Kidney glomerular epithelial cell (primary cell): ENCODE data around the gene NID1.
"Not testable (repeated sequence)": the region's sequence is repeated elsewhere in the genome, so short reads cannot be mapped to it uniquely, and the experiment has no call there.

Experiments
- DNase-seq: peaks from one replicate; lab custom pipeline; 2025; lab: John Stamatoyannopoulos, UW

Gene NID1

GRCh38 chr1:236064674-236065508, at the start of gene NID1:
NID1 (minus strand) TSS chr1:236065090; CDS start chr1:236065079, 11 bp downstream.
- DNase-seq: no peak

- no peak for DNase-seq
These were observed 49.3 kb upstream of the NID1 start for GRCh38 chr1:236114076-236114747.

- no peak for DNase-seq
These were observed 48.6 kb upstream of the NID1 start for GRCh38 chr1:236113324-236114032.

GRCh38 chr1:236112332-236112627, 47.4 kb upstream of the NID1 start:
- no peak for DNase-seq

GRCh38 chr1:236111527-236112331, 46.8 kb upstream of the NID1 start:
- DNase-seq: no peak

- DNase-seq: no peak
These were observed 45.2 kb upstream of the NID1 start for GRCh38 chr1:236110137-236110536.

- no peak for DNase-seq
These were observed 43.2 kb upstream of the NID1 start for GRCh38 chr1:236108027-236108648.

GRCh38 chr1:236107121-236107907, 42.4 kb upstream of the NID1 start:
- DNase-seq: no peak

- peak; percentile 48 for DNase-seq
These were observed 38.8 kb upstream of the NID1 start for GRCh38 chr1:236103646-236104218.

GRCh38 chr1:236103059-236103458, 38.2 kb upstream of the NID1 start:
- DNase-seq: no peak

GRCh38 chr1:236102611-236103010, 37.7 kb upstream of the NID1 start:
- DNase-seq: no peak

- DNase-seq: no peak
These were observed 36.6 kb upstream of the NID1 start for GRCh38 chr1:236101233-236102200.

- DNase-seq: no peak
These were observed 35.9 kb upstream of the NID1 start for GRCh38 chr1:236100799-236101198.

- no peak for DNase-seq
These were observed 34.6 kb upstream of the NID1 start for GRCh38 chr1:236099355-236099974.

GRCh38 chr1:236098267-236098666, 33.4 kb upstream of the NID1 start:
- DNase-seq: no peak

GRCh38 chr1:236096660-236097482, 32.0 kb upstream of the NID1 start:
- not testable (repeated sequence) for DNase-seq

- DNase-seq: no peak
These were observed 31.0 kb upstream of the NID1 start for GRCh38 chr1:236095705-236096520.
